COLO668 (cell line): ENCODE measurements around the gene SSU72.

Experiments
- DNase-seq: peaks from one replicate; lab custom pipeline; 2025; ENCODE audit not compliant: unreplicated experiment; lab: John Stamatoyannopoulos, UW

Gene SSU72

GRCh38 chr1:1574721-1575537 lies at the start of gene SSU72:
Gene SSU72 (minus strand): TSS chr1:1574863. CDS start chr1:1574557, 306 bp downstream.
- peak; percentile 99 for DNase-seq

GRCh38 chr1:1623631-1624442 lies 49.2 kb upstream of the SSU72 start:
- no peak for DNase-seq

GRCh38 chr1:1623181-1623630 lies 48.5 kb upstream of the SSU72 start:
- no peak for DNase-seq

- DNase-seq = no peak
These were observed 48.1 kb upstream of the SSU72 start for GRCh38 chr1:1622788-1623094.

GRCh38 chr1:1622010-1622787 lies 47.5 kb upstream of the SSU72 start:
- DNase-seq = no peak

GRCh38 chr1:1621173-1622009 lies 46.7 kb upstream of the SSU72 start:
- DNase-seq = no peak

- DNase-seq = no peak
These were observed 45.9 kb upstream of the SSU72 start for GRCh38 chr1:1620433-1621139.

- DNase-seq = no peak
These were observed 45.3 kb upstream of the SSU72 start for GRCh38 chr1:1619917-1620361.

DNA sequence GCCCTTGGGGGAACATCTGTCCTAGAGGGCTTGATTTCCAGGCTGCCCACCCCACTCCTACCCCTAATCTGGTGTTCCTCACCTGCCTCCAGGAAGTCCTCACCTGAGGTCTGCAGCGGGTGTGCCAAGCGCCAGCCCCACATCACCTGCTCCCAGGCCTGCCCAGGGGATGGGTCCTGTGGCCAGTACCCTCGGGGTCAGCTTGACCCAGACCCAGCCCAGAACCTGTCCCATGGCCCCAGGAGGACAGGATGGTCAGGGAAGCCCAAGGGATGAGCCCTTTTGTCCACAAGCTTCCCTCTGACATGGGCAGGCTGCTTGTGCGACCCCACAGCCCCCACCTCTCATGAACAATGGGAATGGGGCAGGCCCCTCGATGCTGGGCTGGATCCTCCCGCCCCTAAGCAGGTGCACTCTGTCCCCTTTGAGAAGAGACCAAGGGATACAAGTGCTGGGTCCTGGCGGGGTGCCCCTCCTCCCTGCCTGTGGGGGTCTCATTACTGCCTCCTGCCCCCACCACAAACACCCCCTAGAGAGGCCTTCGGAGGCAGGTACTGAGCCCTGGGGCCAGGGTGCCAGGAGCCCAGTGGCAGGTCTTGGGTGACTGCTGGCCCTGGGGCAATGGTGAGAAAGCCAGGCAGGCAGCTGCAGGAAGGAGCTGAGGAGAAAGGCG lies 43.9 kb upstream of the SSU72 start:
- DNase-seq = no peak

DNA sequence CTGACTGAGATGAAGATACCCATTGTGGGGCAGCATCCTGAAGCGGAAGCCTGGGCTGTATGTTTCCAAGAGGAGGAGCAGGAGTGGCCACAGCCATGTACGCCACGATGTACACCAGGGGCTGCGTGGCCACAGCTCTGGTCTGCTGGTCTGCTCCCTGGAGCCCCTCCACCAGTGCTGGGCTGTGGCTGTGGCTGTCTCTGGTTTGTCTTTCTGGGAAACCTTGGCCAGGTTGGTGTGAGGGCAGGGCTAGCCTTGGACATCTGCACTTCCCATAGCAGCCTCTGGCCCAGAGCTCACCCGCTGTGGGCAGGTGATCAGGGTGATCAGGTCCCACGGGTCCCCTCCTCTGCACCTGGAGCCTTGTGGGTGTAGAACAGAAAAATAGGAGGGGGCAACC lies 43.3 kb upstream of the SSU72 start:
- DNase-seq = no peak

- no peak for DNase-seq
These were observed 42.9 kb upstream of the SSU72 start for GRCh38 chr1:1617516-1617915.

DNA sequence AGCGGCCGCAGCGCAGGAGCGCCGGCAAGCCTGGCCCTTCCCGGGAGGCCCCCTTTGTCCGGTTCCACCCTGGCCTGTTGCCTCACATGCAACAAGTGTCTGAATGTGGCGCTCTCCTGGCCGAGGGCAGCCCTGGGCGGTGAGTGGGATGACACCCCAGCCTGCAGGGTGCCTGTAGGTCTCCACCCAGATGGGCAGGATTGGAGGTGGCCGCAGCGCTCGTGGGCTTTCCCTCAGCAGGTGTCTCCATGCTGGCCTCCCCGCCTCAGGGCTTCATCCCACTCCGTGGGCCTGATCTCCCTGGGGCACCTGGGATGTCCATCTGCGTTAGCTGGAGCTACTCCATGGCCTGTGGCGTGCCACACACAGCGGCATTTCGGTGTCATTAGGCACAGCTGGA lies 42.2 kb upstream of the SSU72 start:
- DNase-seq = no peak

GRCh38 chr1:1616045-1616790 lies 41.6 kb upstream of the SSU72 start:
- DNase-seq = peak; percentile 78

GRCh38 chr1:1615256-1616044 lies 40.8 kb upstream of the SSU72 start, which contains the start of gene MIB2:
Gene MIB2 (plus strand): TSS chr1:1615500. CDS start chr1:1623453, 7,953 bp downstream.
- DNase-seq = peak; percentile 100

DNA sequence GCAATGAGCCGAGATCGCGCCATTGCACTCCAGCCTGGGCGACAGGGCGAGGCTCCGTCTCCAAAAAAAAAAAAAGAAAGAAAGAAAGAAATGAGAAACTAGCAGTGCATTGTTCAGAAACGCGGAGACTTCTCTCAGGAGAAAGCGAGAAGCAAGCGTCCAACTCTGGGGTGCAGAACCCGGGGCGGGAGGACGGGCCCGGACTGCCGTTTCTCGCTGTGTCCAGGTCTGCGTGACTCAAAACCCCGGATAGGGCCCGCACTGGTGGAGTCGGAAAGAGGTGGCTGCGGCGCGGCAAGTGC lies 40.2 kb upstream of the SSU72 start:
- DNase-seq = no peak

- DNase-seq = no peak
These were observed 39.7 kb upstream of the SSU72 start for GRCh38 chr1:1614204-1614953.

GRCh38 chr1:1613509-1614082 lies 38.9 kb upstream of the SSU72 start:
- DNase-seq = no peak
